Right lung (tissue), 5 donors: ENCODE measurements around the gene FBP2. TPM values are rescaled to one million over a fixed set of nuclear protein-coding genes. Genes with fewer than 3 reads are reported as not detected.
"Not testable (repeated sequence)": the region's sequence is repeated elsewhere in the genome, so short reads cannot be mapped to it uniquely, and the experiment has no call there.

Experiments
- DNase-seq, 2 donors: peaks; one replicate each; pipeline ENCODE4 v3.0.0-alpha.2; 2013
- polyA plus RNA-seq, 5 donors: library from polyadenylated mRNA; unstranded; fragments of 120-200 nt; gene quantifications; one replicate each; pipeline versions ENCODE4 v1.2.1 to v1.2.3, GENCODE V29; 2013; ENCODE audit warnings: inconsistent platforms in 1 of 5, low replicate concordance in 1 of 5; ENCODE audit not compliant: insufficient read length in 5 of 5, insufficient read depth in 1 of 5

FBP2 gene
- polyA plus RNA-seq, 5 donors: 2.0 to 4.6 (median 2.4) TPM

DNA sequence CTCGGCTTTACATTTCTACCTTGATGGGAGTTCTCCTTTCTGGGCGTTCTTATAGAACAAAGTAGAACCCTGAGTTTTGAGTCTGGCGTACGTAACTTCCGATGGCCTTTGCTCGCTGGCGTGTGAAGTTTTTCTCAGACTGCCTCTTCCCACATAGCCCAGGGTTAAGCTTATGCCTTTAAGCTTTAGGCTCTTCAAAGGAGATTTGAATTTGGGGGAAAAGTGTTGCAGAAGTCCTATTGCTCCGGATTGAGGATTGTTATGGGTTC lies 13.7 kb upstream of the FBP2 start:
- no peak for DNase-seq

DNA sequence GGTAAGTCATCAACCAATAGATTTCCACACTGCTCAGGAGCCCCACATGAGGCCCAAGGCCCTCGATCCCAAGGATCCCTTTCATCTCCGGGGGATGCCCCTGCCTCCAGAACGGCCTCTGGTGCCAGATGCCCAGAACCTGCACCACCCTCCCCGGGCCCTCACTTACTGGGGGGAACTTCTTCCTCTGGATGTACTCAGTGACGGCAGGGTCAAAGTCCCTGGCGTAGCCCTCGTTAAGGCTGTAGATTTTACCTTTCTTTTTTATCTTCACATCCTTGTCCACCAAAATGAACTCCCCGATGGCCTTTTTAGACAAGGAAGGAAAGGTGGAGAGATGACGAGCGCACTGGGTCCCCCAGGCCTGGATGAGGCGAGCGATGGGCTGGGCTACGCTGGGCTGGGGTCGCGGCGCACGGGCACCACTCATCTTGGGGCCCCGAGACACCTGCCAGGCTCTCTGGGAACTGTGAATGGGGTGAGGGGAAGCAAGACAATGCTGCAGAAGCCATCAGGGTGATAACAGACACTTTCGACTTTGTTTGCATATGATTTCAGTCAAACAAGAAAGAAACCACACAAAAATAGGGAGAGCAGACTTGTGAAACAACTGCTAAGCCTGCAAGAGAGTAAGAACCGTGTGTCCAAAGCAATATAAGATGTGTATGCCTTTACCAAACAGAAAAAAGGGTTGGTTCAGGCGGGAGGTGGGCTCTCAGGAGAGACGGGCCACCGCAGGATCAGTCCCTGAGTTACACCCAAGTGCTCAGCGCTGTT lies 13.2 kb upstream of the FBP2 start:
- no peak for DNase-seq

DNA sequence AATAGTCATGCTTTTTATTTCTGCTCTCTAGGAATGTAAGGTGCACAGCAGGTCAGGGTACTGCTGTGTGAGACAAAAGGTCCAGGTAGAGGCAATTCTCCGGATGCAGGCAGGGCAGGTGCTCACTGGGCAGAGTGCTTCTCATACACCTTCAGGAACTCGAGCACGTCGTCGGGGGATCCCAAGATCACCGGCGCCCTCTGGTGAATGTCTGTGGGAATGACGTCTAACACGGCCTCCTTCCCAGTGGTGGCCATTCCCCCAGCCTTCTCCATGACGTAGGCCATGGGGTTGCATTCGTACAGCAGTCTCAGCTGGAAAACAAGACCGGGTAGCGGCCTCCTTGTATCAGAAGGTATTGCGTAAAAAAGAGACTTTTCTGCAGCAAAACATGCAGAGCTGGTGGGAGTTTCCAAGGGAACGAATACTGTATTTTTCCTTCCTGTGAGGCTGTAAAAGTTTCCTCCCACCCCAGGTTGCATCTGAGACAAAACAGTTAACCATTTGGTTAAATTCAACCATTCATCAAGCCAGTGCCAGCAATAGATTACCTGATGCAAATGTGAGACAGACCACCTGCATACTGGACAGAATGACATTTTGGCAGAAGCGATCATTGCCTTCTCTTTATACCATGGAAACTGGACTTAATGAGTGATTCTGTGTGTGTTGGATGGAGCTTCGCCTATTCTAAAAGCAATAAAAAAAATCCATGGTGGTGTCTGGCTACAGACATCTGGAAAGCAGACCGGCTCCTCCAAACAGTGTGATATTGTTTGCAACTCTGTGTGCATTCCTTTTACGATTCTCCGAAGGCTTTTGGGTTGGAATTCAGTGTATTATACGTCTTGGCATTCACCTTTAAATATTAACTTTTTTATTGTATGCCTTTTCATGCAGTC lies 9.9 kb upstream of the FBP2 start:
- DNase-seq: peak; percentile 66 to 82

DNA sequence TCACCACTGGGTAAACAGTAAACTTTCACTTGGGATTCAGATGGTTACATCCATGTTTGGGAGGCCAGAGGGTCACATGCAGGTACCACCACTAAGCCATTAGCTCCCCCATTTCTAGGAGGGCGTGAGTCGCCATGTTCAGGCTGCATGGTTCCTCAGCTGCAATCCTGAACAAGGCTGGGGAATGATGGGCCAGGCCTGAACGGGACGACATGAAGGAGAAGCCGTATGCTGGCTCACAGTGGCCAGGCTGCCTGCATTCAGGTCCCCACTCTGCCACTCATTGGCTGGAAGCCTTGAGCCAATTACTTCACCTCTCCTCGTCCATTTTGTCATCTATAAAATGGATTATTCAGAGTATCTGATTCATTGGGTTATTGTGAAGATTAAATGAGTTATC lies 9.0 kb upstream of the FBP2 start:
- DNase-seq: no peak

DNA sequence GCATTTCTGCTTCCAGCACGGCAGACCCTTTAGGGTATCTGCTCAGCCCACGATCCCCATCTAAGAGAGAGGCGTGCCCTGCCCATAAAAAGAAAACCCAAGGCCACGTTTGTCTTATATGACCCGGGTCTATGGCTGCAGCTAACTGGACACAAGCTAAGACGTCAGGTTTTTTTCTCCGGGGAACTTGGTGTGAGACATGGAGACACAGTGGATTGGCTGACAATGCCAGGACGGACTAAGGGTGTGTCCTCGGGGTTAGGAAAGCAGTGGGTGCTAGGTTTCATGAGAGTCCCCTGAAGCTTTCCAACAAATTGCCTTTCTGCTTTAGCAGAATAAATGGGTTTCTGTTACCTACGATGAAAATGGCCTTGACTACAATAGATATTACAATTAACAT lies 7.1 kb upstream of the FBP2 start:
- DNase-seq: no peak

DNA sequence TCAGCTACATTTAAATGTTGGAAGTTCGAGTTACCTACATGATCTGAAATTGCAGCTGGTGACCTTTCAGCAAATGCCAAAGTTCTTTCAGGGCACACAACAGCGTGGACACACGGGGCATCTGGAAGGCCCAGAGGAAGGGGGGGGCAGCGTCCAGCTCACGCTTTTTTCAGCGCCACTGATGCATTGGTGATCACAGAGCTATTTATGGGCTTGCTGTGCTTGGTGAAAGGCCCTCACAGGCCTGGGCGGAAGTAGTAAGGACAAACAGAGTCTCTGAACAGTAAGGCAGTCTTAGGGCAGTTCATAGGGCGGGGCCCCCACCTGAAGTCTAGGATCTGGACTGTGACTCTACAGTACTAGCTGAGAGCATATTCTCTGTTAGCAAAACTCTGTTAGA lies 6.6 kb upstream of the FBP2 start:
- DNase-seq: no peak

DNA sequence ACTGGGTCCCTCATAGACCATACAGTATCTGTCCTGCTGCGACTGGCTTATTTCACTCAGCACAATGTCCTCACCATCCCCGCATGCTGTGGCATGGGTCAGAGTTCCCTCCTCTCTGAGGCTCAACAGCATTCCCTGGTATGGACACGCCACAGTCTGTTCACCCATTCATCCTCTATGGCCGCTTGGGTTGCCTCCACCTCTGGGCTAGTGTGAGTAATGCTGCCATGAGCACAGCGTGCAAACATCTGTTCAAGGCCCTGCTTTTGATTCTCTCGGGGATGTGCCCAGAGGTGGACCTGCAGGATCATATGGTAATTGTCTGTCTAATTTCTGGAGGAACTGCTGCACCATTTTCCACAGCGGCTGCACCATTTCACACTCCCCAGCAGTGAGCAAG lies 5.5 kb upstream of the FBP2 start:
- no peak for DNase-seq

DNA sequence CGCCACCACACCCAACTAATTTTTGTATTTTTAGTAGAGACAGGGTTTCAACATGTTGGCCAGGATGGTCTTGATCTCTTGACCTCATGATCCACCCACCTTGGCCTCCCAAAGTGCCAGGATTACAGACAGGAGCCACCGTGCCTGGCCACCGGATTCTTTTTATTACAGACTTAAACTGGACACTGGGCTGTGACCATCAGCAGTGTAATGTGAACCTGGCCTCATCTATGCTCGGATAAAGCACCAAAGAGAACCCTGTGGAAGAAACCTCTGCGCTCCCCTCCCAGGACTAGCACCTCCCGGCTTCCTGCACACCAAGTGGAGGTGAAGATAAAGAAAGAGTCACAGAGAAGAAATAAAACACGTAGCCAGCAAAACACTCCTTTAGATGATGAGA lies 941 bp downstream of the FBP2 start:
- not testable (repeated sequence) for DNase-seq

DNA sequence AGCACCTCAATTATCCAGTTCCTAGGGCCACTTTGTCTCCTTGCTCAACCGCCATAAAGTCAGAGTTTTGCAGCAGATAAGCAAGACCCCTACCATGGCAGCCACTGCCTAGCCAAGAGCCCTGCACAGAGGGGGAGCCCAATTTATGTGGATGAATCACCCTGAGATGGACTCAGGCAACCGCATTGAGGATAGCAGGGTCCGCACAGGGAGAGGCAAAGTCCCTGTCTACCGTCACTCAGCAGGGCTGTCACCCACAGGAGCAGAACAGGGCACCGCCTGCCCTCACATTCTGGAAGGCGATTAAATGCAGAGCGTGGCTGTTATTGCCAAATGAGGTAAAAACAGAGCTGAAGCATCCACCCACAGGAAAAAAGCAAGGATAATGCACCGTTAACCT lies 1.7 kb downstream of the FBP2 start:
- DNase-seq: no peak

DNA sequence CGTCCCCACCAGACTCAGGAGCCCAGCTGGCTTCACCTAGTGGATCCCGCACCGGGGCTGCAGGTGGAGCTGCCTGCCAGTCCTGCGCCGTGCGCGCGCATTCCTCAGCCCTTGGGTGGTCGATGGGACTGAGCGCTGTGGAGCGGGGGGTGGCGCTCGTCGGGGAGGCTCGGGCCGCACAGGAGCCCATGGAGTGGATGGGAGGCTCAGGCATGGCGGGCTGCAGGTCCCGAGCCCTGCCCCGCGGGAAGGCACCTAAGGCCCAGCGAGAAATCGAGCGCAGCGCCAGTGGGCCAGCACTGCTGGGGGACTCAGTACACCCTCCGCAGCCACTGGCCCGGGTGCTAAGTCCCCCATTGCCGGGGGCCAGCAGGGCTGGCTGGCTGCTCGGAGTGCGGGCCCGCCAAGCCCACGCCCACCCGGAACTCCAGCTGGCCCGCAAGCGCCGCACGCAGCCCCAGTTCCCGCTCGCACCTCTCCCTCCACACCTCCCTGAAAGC lies 2.5 kb downstream of the FBP2 start:
- DNase-seq: not testable (repeated sequence)

DNA sequence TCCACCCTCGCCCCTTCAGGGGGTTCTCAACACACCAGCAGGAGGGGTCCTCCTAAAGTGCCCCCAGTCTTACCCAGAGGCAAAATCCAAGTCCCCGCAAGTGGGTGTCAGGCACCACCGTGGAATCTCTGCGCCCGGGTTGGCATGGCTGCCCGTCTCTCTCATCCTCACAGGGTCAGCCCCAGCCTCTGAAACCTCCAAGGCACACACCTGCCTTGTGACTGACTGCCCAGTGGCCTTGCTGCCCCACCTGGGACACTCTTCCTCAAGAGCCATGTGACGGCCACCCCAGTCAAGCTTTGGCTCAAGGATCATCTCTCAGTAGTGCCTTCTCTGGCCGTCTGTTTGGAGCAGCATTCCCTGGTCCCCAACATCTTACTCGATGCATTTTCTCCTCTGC lies 4.9 kb downstream of the FBP2 start:
- no peak for DNase-seq

DNA sequence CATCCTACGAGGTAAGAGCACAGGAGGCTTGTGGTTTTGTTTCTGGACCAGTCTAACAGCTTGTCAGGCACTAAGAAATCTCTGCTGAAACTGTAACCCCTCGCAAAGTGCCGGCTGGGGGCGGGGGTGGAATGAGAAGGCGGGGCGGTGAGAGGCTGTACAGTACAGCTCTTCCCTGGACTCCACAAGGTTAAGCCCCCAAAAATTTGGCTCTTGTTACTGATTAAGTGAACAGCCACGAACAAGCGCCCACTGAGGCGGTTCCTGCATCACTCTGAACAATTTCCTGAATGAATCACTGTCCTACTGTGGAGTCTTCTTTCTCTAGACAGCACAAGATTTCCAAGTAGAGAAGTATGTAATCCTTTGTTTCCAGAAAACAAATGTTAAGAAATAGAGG lies 6.8 kb downstream of the FBP2 start:
- no peak for DNase-seq

DNA sequence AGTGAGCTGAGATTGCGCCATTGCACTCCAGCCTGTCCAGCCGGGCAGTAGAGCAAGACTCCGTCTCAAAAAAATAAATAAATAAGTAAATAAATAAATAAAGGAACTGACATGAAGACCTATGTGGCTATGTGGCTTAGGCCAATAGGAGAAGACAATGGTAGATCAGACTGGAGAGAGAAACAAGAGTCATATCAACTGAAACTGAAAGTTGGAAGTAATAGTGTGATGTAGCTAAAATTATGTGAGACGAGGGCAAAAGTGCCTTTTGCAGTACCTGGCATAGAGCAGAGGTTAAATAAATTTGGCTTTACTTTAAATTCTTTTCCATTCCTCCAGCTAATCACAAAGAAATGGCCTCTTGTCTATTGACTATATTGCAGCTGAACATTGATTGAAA lies 7.3 kb downstream of the FBP2 start:
- no peak for DNase-seq

DNA sequence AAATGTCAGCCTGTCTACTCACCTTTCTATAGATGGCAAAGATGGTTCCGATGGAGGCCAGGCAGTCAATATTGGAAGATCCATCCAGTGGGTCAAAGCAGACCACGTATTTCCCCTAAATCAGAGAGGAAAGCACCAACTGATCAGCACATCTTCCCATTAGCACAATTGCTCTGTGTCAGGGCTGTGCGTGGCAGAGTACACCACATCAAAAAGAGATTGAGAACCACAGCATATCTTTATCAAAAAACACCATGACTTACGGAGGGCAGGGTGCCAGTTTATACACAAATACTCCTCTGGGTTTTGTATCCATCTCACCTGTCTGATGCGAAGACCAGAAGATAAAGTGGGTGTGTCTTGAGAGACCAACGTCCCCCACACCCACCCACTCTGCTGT lies 9.1 kb downstream of the FBP2 start:
- DNase-seq: no peak

DNA sequence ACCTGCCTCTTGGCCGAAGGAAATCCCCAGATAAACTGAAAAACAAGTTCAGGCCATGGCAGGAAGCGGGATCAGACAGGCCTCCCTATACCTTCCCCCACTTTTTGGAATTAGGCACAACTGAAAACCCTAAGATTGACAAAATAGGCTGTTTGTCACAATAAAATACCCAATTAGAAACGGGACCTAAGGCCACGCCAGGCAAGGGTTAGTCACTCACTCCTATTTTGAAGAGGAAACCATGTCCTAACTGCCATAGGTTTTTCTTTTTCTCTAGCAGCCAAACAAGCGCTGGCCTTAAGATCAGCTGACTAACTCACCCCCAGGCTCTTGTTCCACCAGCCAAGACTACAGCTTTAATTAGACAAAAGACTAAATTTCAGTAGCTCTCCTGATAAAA lies 11.9 kb downstream of the FBP2 start:
- DNase-seq: no peak

DNA sequence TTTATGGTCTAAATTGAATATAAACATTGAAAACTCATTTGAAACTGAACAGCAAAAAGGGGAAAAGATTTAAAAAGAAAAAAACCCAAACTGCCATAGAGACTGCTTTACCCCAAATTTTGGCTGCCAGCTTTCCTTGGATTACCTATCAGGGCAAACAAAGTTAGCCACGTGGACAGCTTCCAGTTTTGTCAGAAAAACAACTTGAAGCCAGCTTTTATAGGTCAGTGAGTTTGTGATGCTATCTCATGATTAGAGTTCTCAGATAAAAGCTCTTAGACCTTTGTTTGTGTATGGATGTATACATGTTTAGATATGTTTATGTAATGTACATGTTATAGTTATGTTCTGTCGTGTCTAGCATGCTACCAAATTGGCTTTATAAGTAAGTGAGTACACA lies 16.1 kb downstream of the FBP2 start:
- DNase-seq: no peak

DNA sequence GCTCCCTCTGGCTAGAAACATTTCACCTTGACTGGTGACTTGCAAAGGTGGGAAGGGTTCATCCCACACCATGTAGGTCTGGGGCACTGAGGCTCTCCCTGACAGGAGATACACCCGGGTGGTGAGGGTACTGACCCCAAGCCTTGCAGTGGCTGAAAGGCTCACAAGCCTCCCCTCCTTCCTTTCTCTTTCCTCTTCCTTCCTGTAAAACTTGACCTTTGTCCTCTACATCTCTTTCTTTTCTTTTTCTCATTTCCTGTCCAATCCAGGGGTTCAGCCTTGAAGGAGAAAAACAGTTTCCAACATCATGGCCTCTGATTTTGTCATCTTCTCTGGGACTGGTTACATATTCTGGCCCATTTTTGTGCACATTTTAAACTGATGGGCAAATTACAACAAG lies 16.6 kb downstream of the FBP2 start:
- DNase-seq: no peak

DNA sequence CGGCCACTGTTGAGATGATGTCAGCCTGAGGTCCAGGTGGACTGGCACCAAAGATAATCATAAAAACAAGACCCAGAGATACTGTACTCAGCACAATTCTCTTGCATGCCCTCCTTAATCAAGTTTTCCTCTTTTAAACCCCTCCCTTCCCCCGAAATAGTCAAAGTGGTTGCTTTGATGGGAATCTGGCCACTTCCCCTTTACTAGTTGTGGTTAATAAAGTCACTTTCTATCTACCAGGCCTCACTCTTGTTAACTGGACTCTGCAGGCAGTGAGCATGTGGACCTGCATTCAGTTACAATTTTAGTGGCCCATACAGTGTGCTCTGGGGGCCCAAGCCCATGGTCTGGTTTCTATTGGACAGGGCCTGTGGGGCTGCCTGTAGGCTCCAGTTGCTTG lies 17.5 kb downstream of the FBP2 start:
- no peak for DNase-seq

DNA sequence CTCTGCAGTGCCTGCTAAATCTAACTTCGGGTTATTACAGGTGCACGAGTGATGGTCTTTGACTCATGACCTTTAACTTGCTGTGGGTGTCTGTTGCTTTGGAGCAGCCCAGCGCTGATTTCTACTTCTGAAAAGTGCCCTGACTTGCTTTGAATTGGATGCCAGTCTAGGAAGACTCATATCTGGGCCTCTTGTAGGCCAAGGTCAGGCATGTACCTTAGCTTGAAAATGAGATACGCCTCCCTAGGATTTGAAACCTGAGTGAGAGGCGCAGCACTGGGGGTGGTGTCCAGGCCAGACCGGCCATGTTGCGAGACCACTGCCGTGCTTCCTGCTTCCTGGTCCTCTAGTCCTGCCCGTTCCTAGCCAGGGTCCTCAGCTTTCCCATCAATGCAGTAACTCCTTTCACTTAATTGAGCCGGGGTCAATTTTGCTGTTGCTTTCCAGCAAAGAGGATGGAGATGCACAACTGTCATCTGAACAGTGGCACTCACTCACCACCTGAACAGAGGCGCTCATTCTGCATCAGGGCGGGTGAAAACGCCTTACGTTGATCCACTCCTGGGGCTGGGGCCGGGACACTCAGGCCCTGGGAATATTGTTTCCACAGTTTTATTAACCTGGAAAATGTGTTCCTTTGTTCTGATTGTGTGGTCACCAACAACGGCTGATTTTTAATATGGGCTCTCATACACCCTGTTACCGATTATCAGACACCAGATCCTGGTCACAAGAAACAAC lies 24.5 kb downstream of the FBP2 start:
- no peak for DNase-seq

DNA sequence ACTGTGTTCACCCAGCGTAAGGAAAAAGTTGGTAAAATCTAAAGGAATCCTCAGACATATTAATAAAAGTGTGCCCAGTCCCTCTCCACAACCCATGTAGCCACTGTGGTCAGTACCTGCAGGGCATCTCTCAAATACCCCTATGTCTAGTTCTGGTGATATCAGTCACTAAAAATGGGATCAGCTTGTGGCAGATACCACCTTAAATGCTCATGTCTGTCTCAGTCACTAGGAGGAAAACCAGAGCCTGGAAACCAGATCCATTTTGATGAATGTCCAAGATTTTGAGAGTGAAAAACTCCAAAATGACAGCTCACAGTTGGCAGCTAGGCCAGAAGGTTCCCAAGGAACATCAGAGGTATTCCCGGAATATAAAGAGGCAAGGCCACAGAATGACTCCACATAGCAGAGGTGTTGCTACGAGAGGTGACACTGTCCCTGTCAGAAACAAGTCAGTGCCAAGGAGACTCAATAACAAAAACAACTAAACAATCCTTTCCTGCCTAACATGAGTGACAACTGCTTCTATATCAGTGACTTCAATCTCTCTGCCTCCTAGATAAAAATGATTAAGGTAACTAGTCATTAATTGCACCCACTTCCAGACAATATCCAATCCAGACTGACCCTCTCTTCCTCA lies 25.3 kb downstream of the FBP2 start:
- DNase-seq: no peak

DNA sequence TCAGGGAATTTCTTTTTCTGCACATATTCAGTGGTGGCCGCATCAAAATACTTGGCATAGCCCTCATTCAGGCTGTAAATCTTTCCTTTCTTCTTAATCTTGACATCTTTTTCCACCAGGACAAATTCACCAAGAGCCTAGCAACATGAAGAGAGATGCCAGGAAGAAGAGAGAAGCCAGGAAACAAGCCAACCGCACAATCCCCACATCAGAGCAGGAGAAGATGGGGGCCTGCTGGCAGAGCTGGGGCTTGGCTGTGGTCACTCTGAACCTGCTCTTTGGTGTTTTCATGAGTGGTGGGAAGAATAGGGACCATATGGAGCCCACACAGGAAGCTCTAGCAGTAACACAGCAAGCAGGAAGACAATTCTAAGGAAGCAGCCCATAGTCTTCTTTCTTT lies 26.4 kb downstream of the FBP2 start:
- peak; percentile 73 to 74 for DNase-seq

DNA sequence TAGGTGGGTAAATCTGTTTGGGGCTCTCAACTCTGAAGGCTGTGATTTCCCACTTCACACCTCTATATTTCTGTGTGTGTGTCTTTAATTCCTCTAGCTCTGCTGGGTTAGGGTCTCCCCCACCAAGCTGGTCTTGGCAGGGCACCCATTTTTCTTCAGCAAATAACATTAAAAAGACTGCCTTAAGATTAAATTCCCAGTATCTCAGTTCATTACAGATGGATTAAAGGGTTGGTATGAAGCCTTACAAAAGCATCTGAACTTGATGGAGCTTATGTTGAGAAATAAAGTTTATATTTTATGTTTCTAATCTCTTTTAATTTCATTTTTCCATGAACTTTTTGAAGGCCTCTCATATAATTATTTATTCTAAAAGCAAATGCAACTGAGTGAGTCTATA lies 27.1 kb downstream of the FBP2 start:
- peak; percentile 38 to 51 for DNase-seq
